SK-N-MC (cell line): ENCODE data around the gene TOX2.

Experiments used
- EZH2 ChIP-seq: fragments of 200-600 bp; sonication (generic); IDR thresholded peaks from one replicate; pipeline ENCODE4 v1.6.1; 2017; ENCODE audit warnings: antibody characterized with exemption
- POLR2AphosphoS5 ChIP-seq: IDR thresholded peaks from 2 replicates; pipeline ENCODE4 v1.6.1; 2012; ENCODE audit warnings: mild to moderate bottlenecking, low read depth, low read length, borderline replicate concordance

GRCh38 chr20:43975096-43975768 lies 60.6 kb downstream of the TOX2 start:
- TF ChIP-seq POLR2AphosphoS5 = no peak
- TF ChIP-seq EZH2 = no peak
